HL-60 (cell line): ENCODE results near the gene MARCHF11.

Source experiments
- CTCF ChIP-seq: IDR thresholded peaks from one replicate; pipeline ENCODE4 v1.5.1; 2011; ENCODE audit warnings: low read length, control low read depth, inconsistent platforms; ENCODE audit not compliant: insufficient read depth
- GABPA ChIP-seq: IDR thresholded peaks from 2 replicates; pipeline ENCODE4 v1.6.1; 2012; ENCODE audit warnings: low read depth
- POLR2AphosphoS5 ChIP-seq: IDR thresholded peaks from 2 replicates; pipeline ENCODE4 v1.6.1; 2012; ENCODE audit warnings: low read depth
- REST ChIP-seq: IDR thresholded peaks from 2 replicates; pipeline ENCODE4 v1.6.1; 2012; ENCODE audit warnings: low read depth; ENCODE audit not compliant: insufficient replicate concordance
- SPI1 ChIP-seq: IDR thresholded peaks from 2 replicates; pipeline ENCODE4 v1.6.1; 2012; ENCODE audit warnings: low read depth, mild to moderate bottlenecking, borderline replicate concordance

- TF ChIP-seq CTCF: no peak
- no peak for TF ChIP-seq REST
- TF ChIP-seq SPI1: no peak
- TF ChIP-seq POLR2AphosphoS5: no peak
- no peak for TF ChIP-seq GABPA
These were observed 32.3 kb downstream of the MARCHF11 start for GRCh38 chr5:16147179-16147900.
